H9 (cell line): ENCODE data around the gene EP300. TPM values are rescaled to one million over a fixed set of nuclear protein-coding genes. Genes with fewer than 3 reads are reported as not detected.

Experiments
- DNase-seq: peaks from one replicate; pipeline ENCODE4 v3.0.0-alpha.2; 2017
- H2AFZ ChIP-seq: one replicate; pipeline ENCODE4 v1.6.1; 2013; ENCODE audit warnings: mild to moderate bottlenecking, low read length, control low read depth, moderate library complexity
- H2AK5ac ChIP-seq: 2 replicates; pipeline ENCODE4 v1.6.1; 2013; ENCODE audit warnings: low read length, control low read depth, mixed read lengths; ENCODE audit not compliant: insufficient read length
- H2BK120ac ChIP-seq: one replicate; pipeline ENCODE4 v1.6.1; 2013; ENCODE audit warnings: low read depth, mild to moderate bottlenecking, low read length, control low read depth, inconsistent platforms; ENCODE audit not compliant: poor library complexity, severe bottlenecking
- H2BK12ac ChIP-seq: 2 replicates; pipeline ENCODE4 v1.6.1; 2013; ENCODE audit warnings: low read length, control low read depth, mixed read lengths, low read depth; ENCODE audit not compliant: insufficient read length
- H2BK15ac ChIP-seq: 2 replicates; pipeline ENCODE4 v1.6.1; 2013; ENCODE audit warnings: low read depth, low read length, control low read depth
- H2BK20ac ChIP-seq: one replicate; pipeline ENCODE4 v1.6.1; 2013; ENCODE audit warnings: low read depth, mild to moderate bottlenecking, low read length, control low read depth, inconsistent platforms; ENCODE audit not compliant: poor library complexity, severe bottlenecking
- H2BK5ac ChIP-seq: 2 replicates; pipeline ENCODE4 v1.6.1; 2013; ENCODE audit warnings: low read length, control low read depth, mixed read lengths; ENCODE audit not compliant: insufficient read length
- H3K14ac ChIP-seq: 2 replicates; pipeline ENCODE4 v1.6.1; 2013; ENCODE audit warnings: low read length, control low read depth; ENCODE audit not compliant: insufficient read depth
- H3K18ac ChIP-seq: 2 replicates; pipeline ENCODE4 v1.6.1; 2013; ENCODE audit warnings: low read depth, mild to moderate bottlenecking, mixed read lengths, low read length, control low read depth; ENCODE audit not compliant: insufficient read length
- H3K23ac ChIP-seq: 2 replicates; pipeline ENCODE4 v1.6.1; 2013; ENCODE audit warnings: low read length, control low read depth, mixed read lengths, low read depth; ENCODE audit not compliant: insufficient read length
- H3K23me2 ChIP-seq: 2 replicates; pipeline ENCODE4 v1.6.1; 2013; ENCODE audit warnings: low read depth, mild to moderate bottlenecking, mixed read lengths, low read length, control low read depth; ENCODE audit not compliant: insufficient read length, poor library complexity, severe bottlenecking
- H3K27ac ChIP-seq: 2 replicates; pipeline ENCODE4 v1.5.1; 2013; ENCODE audit warnings: low read length, control low read depth, mixed read lengths, low read depth; ENCODE audit not compliant: insufficient read length
- H3K27me3 ChIP-seq: 2 replicates; pipeline ENCODE4 v1.6.1; 2013; ENCODE audit warnings: low read length, control low read depth, inconsistent platforms; ENCODE audit not compliant: insufficient read depth
- H3K4ac ChIP-seq: 2 replicates; pipeline ENCODE4 v1.6.1; 2013; ENCODE audit warnings: low read depth, mild to moderate bottlenecking, control low read depth, inconsistent platforms, low read length, moderate library complexity
- H3K4me1 ChIP-seq: 2 replicates; pipeline ENCODE4 v1.6.1; 2013; ENCODE audit warnings: low read length, control low read depth, inconsistent platforms; ENCODE audit not compliant: insufficient read depth
- H3K4me2 ChIP-seq: 2 replicates; pipeline ENCODE4 v1.6.1; 2013; ENCODE audit warnings: low read length, control low read depth, mixed read lengths; ENCODE audit not compliant: insufficient read length, insufficient read depth
- H3K56ac ChIP-seq: 2 replicates; pipeline ENCODE4 v1.6.1; 2013; ENCODE audit warnings: low read depth, mild to moderate bottlenecking, mixed read lengths, low read length, control low read depth; ENCODE audit not compliant: insufficient read length
- H3K79me1 ChIP-seq: 2 replicates; pipeline ENCODE4 v1.6.1; 2013; ENCODE audit warnings: low read depth, mild to moderate bottlenecking, moderate library complexity, low read length, control low read depth, inconsistent platforms; ENCODE audit not compliant: insufficient read depth, poor library complexity, severe bottlenecking
- H3K79me2 ChIP-seq: 2 replicates; pipeline ENCODE4 v1.6.1; 2013; ENCODE audit warnings: low read length, control low read depth, inconsistent platforms; ENCODE audit not compliant: insufficient read depth
- H3K9ac ChIP-seq: 2 replicates; pipeline ENCODE4 v1.6.1; 2013; ENCODE audit warnings: low read length, control low read depth, mixed read lengths; ENCODE audit not compliant: insufficient read length; ENCODE audit errors: extremely low read depth
- H3K9me3 ChIP-seq: one replicate; pipeline ENCODE4 v1.6.1; 2013; ENCODE audit warnings: low read depth, low read length, inconsistent platforms; ENCODE audit not compliant: control insufficient read depth
- H3T11ph ChIP-seq: one replicate; pipeline ENCODE4 v1.6.1; 2013; ENCODE audit warnings: mild to moderate bottlenecking, low read length, control low read depth, inconsistent platforms
- H4K20me1 ChIP-seq: one replicate; pipeline ENCODE4 v1.6.1; 2013; ENCODE audit not compliant: control insufficient read depth, insufficient read length, insufficient read depth
- H4K5ac ChIP-seq: 2 replicates; pipeline ENCODE4 v1.6.1; 2013; ENCODE audit warnings: low read depth, mild to moderate bottlenecking, mixed read lengths, low read length, control low read depth; ENCODE audit not compliant: insufficient read length
- H4K8ac ChIP-seq: replicated peaks from 2 replicates; pipeline ENCODE4 v1.6.1; 2013; ENCODE audit warnings: low read length, control low read depth, mixed read lengths, low read depth; ENCODE audit not compliant: insufficient read length
- H4K91ac ChIP-seq: 2 replicates; pipeline ENCODE4 v1.6.1; 2013; ENCODE audit warnings: low read depth, mild to moderate bottlenecking, moderate library complexity, mixed read lengths, low read length, control low read depth; ENCODE audit not compliant: insufficient read length
- H3K27ac Mint-ChIP-seq, 3 experiments: 2 replicates in 2 of 3; 3 replicates in 1 of 3; pipeline ENCODE4 v1.8.0; 2020 to 2021; ENCODE audit warnings: mixed read lengths in 3 of 3, mild to moderate bottlenecking in 1 of 3, moderate library complexity in 1 of 3
- H3K27me3 Mint-ChIP-seq: 2 replicates; pipeline ENCODE4 v1.8.0; 2021; ENCODE audit warnings: low read depth, mild to moderate bottlenecking, moderate library complexity, mixed read lengths
- H3K36me3 Mint-ChIP-seq, 3 experiments: 2 replicates in 2 of 3; 3 replicates in 1 of 3; pipeline ENCODE4 v1.8.0; 2020 to 2021; ENCODE audit warnings: low read depth in 3 of 3, mixed read lengths in 3 of 3; ENCODE audit not compliant: insufficient read depth in 1 of 3
- H3K4me1 Mint-ChIP-seq, 2 experiments: 2 replicates each; pipeline ENCODE4 v1.8.0; 2020; ENCODE audit warnings: mixed read lengths in 2 of 2
- H3K4me3 Mint-ChIP-seq, 2 experiments: 2 replicates in 1 of 2; 3 replicates in 1 of 2; pipeline ENCODE4 v1.8.0; 2020 to 2021; ENCODE audit warnings: mild to moderate bottlenecking in 2 of 2, mixed read lengths in 2 of 2, moderate library complexity in 1 of 2
- H3K9me3 Mint-ChIP-seq, 2 experiments: 2 replicates in 1 of 2; 3 replicates in 1 of 2; pipeline ENCODE4 v1.8.0; 2020; ENCODE audit warnings: mild to moderate bottlenecking in 2 of 2, mixed read lengths in 2 of 2, moderate library complexity in 1 of 2
- WGBS: extraction: QIAGEN DNeasy Blood & Tissue Kit; methylation state at CpG from one replicate; pipeline ENCODE4 v1.1.7; 2013; ENCODE audit warnings: missing lambda C conversion rate, low lambda C conversion rate, mixed read lengths; ENCODE audit not compliant: insufficient read length; ENCODE audit errors: extremely low coverage; 5-methylcytosine and 5-hydroxymethylcytosine counted together
- total RNA-seq: library from RNA; stranded (reverse); gene quantifications from 2 replicates; pipeline ENCODE4 v1.2.1, GENCODE V29; 2021
- TF ChIP-seq, protein P1 (sequence below): fragments of 200-600 bp; sonication (generic); conservative IDR thresholded peaks from 3 replicates; pipeline ENCODE4 v1.8.0; 2021; ENCODE audit warnings: antibody characterized with exemption, mild to moderate bottlenecking

The EP300 gene
- total RNA-seq, 1 experiment from 2014 or later = 136 TPM

DNA sequence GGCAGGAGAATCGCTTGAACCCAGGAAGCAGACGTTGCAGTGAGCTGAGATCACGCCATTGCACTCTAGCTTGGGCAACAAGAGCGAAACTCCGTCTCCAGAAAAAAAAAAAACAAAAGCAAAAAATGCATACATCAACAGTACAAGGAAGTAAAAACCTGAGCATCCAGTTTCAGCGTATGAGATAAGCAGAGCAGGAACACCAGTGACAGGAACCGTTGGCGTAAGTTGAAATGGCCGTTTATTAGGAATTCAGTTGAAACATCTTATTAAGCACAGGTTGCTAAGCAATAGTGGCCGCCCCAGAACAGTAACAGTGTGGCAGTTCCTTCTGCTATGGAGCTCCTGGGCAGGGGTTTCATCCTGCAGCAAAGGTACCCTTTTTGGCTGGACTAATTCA lies 108.7 kb downstream of the EP300 start:
- H3T11ph ChIP-seq = no peak overlapping the region
- H3K14ac ChIP-seq = no peak overlapping the region
- no peak overlapping the region for H3K27ac Mint-ChIP-seq
- H3K9me3 ChIP-seq = no peaks in the 10 kb centered on the region
- no peak overlapping the region for H3K27ac ChIP-seq
- H4K91ac ChIP-seq = no peak overlapping the region
- H3K23me2 ChIP-seq = peaks cover 23% of the 10 kb centered on the region
- no peak overlapping the region for H3K23ac ChIP-seq
- no peak overlapping the region for H3K4me2 ChIP-seq
- no peak overlapping the region for H3K4me3 Mint-ChIP-seq
- no peak overlapping the region for H2BK15ac ChIP-seq
- no peak overlapping the region for H2BK5ac ChIP-seq
- no peak overlapping the region for H2BK20ac ChIP-seq
- no peak for DNase-seq
- H3K56ac ChIP-seq = no peak overlapping the region
- H3K27me3 Mint-ChIP-seq = peaks cover 57% of the 10 kb centered on the region
- no peak overlapping the region for H4K8ac ChIP-seq
- TF ChIP-seq, protein P1, sequence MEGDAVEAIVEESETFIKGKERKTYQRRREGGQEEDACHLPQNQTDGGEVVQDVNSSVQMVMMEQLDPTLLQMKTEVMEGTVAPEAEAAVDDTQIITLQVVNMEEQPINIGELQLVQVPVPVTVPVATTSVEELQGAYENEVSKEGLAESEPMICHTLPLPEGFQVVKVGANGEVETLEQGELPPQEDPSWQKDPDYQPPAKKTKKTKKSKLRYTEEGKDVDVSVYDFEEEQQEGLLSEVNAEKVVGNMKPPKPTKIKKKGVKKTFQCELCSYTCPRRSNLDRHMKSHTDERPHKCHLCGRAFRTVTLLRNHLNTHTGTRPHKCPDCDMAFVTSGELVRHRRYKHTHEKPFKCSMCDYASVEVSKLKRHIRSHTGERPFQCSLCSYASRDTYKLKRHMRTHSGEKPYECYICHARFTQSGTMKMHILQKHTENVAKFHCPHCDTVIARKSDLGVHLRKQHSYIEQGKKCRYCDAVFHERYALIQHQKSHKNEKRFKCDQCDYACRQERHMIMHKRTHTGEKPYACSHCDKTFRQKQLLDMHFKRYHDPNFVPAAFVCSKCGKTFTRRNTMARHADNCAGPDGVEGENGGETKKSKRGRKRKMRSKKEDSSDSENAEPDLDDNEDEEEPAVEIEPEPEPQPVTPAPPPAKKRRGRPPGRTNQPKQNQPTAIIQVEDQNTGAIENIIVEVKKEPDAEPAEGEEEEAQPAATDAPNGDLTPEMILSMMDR = no peak
- no peak overlapping the region for H3K4ac ChIP-seq
- H3K4me1 ChIP-seq = no peaks in the 10 kb centered on the region
- no peaks in the 10 kb centered on the region; a peak in 2 of 5 replicates for H3K9me3 Mint-ChIP-seq
- no peak overlapping the region for H2AK5ac ChIP-seq
- H2BK120ac ChIP-seq = no peak overlapping the region
- no CpG with 5 or more reads among the region's 10 CpGs for WGBS
- H2AFZ ChIP-seq = no peak overlapping the region
- no peaks in the 10 kb centered on the region for H4K20me1 ChIP-seq
- no peak overlapping the region for H2BK12ac ChIP-seq
- peaks cover 3% of the 10 kb centered on the region; the same call in 1 of the 2 replicates for H3K27me3 ChIP-seq
- no peak overlapping the region for H3K9ac ChIP-seq
- peaks cover 13 to 27% of the 10 kb centered on the region in 2 experiments for H3K4me1 Mint-ChIP-seq
- H3K79me2 ChIP-seq = no peaks in the 10 kb centered on the region
- H4K5ac ChIP-seq = no peak overlapping the region
- H3K18ac ChIP-seq = no peak overlapping the region
- 0 out of 7 replicates have a peak, but pooled peaks cover 0 to 2% (median 0%) of the 10 kb centered on the region in 3 experiments for H3K36me3 Mint-ChIP-seq
- no peaks in the 10 kb centered on the region for H3K79me1 ChIP-seq
